Chondrocyte (in vitro differentiated cells): ENCODE results near the gene TBC1D14. TPM values are rescaled to one million over a fixed set of nuclear protein-coding genes. Genes with fewer than 3 reads are reported as not detected.

ENCODE experiments used
- DNase-seq: peaks from one replicate; pipeline ENCODE4 v3.0.0; 2021; ENCODE audit warnings: mixed read lengths, low spot score
- H3K27ac Mint-ChIP-seq: one replicate; pipeline ENCODE4 v1.8.0; 2021; ENCODE audit warnings: mild to moderate bottlenecking, moderate library complexity, mixed read lengths; ENCODE audit not compliant: unreplicated experiment
- H3K27me3 Mint-ChIP-seq: 2 replicates; pipeline ENCODE4 v1.8.0; 2021; ENCODE audit warnings: low read depth, mixed read lengths
- H3K36me3 Mint-ChIP-seq: 2 replicates; pipeline ENCODE4 v1.8.0; 2021; ENCODE audit warnings: low read depth, mixed read lengths
- H3K4me1 Mint-ChIP-seq: 2 replicates; pipeline ENCODE4 v1.8.0; 2021; ENCODE audit warnings: low read depth, mild to moderate bottlenecking, mixed read lengths
- H3K4me3 Mint-ChIP-seq: one replicate; pipeline ENCODE4 v1.8.0; 2021; ENCODE audit warnings: mild to moderate bottlenecking, moderate library complexity, mixed read lengths; ENCODE audit not compliant: unreplicated experiment
- H3K9me3 Mint-ChIP-seq: 2 replicates; pipeline ENCODE4 v1.8.0; 2021; ENCODE audit warnings: low read depth, mixed read lengths
- CTCF ChIP-seq: fragments of 200-600 bp; sonication (generic); IDR thresholded peaks from 2 replicates; pipeline ENCODE4 v1.5.0; 2021; ENCODE audit warnings: antibody characterized with exemption, mild to moderate bottlenecking, moderate library complexity
- total RNA-seq: library from RNA; stranded (reverse); gene quantifications from 3 replicates; pipeline ENCODE4 v1.2.1, GENCODE V29; 2021

Gene TBC1D14
- total RNA-seq, 1 donor from 2014 or later: 25.2 TPM

DNA sequence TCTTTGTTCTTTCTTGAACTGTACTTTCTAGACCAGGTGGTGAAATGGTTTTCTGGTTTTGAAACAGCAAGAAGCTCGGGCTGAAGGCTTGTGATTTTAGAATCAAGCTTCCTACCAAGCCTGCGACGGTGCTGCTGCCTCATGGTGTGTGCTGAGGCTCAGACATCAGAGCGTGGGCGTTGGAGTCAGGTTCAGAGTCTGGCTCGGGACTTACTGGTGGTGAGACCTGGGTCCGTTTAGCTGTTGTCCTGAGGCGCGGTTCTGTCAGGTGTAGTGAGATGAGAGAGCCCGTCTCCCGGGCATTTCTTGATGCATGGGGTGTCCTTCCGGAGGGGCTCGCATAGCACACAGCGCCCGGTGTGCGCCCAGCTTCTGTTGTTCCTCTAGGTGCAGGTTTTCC is 113.9 kb downstream of the TBC1D14 start:
- Mint-ChIP-seq H3K9me3 (no peaks in the 10 kb centered on the region), H3K36me3 (peaks cover 10% of the 10 kb centered on the region), H3K4me3 (no peak overlapping the region), H3K27me3 (no peaks in the 10 kb centered on the region), H3K4me1 (peaks cover 28% of the 10 kb centered on the region), H3K27ac (peak overlapping the region; percentile 23)
- no peak for TF ChIP-seq CTCF
- DNase-seq: no peak

DNA sequence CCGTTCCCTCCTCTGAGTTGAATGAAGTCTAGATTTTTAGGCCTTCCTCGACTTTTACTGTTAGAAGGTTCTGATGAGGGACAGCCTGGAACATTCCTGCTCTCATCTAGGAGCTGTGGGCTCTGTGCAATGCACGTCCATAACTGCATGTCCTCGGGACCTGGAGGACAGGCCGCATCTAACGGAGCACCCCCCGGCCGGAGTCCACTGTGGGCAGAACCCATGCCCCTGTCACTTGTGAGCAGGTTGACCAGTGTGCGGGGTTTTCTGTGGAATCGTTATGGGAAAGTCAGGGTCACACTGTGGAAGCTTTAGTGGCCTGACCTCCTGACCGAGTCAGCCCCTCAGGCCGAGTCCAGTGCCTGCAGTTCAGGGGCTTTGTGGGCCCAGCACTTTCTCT is 114.3 kb downstream of the TBC1D14 start:
- Mint-ChIP-seq H3K27me3 (no peaks in the 10 kb centered on the region), H3K4me3 (no peak overlapping the region), H3K27ac (no peak overlapping the region), H3K4me1 (peaks cover 28% of the 10 kb centered on the region), H3K9me3 (no peaks in the 10 kb centered on the region), H3K36me3 (peaks cover 10% of the 10 kb centered on the region)
- TF ChIP-seq CTCF: no peak
- no peak for DNase-seq

GRCh38 chr4:7024336-7024890 is 114.8 kb downstream of the TBC1D14 start:
- H3K9me3 Mint-ChIP-seq: no peaks in the 10 kb centered on the region
- TF ChIP-seq CTCF: no peak
- no peaks in the 10 kb centered on the region for H3K27me3 Mint-ChIP-seq
- H3K27ac Mint-ChIP-seq: no peak overlapping the region
- peaks cover 11% of the 10 kb centered on the region for H3K36me3 Mint-ChIP-seq
- no peak overlapping the region for H3K4me3 Mint-ChIP-seq
- peaks cover 28% of the 10 kb centered on the region for H3K4me1 Mint-ChIP-seq
- DNase-seq: no peak

DNA sequence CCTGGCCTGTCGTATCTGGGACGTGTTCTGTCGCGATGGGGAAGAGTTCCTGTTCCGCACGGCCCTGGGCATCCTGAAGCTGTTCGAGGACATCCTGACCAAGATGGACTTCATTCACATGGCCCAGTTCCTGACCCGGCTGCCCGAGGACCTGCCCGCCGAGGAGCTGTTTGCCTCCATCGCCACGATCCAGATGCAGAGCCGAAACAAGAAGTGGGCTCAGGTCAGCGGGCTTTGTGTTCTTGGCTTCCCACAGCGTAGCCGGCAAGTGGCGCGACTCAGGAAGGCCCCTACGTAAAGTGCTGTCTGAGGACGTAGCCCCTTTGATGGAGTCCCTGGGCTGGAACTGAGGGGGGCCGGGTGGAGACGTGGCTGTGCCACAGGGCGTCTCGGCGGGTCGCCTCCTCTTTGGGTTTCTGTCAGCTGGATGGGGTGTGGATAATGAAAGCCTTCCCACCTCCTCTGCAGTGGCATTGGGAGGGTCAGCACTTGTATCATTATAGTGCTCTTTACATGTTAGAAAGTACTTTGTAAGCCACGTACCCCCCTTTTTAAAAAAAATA is 115.5 kb downstream of the TBC1D14 start:
- Mint-ChIP-seq H3K27ac (no peak overlapping the region), H3K4me1 (peaks cover 25% of the 10 kb centered on the region), H3K4me3 (no peak overlapping the region), H3K36me3 (peaks cover 13% of the 10 kb centered on the region), H3K27me3 (no peaks in the 10 kb centered on the region), H3K9me3 (no peaks in the 10 kb centered on the region)
- TF ChIP-seq CTCF: no peak
- no peak for DNase-seq

DNA sequence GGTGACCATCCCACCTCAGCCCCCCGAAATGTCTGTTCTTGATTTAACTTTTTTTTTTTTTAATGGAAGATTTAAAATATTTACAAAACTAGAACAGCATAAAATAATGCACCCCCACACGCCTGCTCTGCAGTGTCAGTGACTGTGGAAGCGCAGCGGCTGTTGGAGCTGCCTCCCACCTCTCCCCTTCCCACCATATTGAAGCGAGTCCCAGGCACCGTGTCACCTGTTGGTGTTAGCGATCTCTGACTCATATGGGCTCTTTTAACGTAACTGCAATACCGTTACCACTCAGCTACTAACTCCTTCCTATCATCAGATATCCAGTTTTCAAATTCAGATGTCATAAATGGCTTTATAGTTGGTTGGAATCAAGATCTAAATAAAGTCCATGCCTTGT is 116.5 kb downstream of the TBC1D14 start:
- no peaks in the 10 kb centered on the region for H3K9me3 Mint-ChIP-seq
- H3K36me3 Mint-ChIP-seq: peaks cover 18% of the 10 kb centered on the region
- no peak overlapping the region for H3K27ac Mint-ChIP-seq
- no peak overlapping the region for H3K4me3 Mint-ChIP-seq
- no peaks in the 10 kb centered on the region for H3K27me3 Mint-ChIP-seq
- H3K4me1 Mint-ChIP-seq: peaks cover 19% of the 10 kb centered on the region
- no peak for TF ChIP-seq CTCF
- DNase-seq: peak; percentile 28
